Measurements from ENCODE around the gene PALLD.

DNA sequence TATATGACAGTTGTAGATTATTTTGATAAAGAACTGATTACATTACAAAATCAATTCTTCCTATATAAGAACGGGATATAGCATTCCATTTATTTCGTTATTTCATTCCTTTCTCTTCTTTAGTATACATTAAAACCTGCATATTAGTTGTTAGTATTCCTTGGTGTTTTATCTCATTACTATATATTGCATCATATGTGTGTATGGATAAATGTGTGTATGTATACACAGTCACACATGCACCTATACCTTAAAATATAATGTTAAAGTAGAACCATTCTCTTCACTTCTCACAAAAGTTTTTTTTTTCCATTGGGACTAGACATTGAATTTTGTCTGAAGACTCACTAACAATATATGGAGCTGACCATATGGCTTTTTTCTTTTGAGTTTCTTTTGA lies 5.3 kb upstream of the PALLD start:
- TF ChIP-seq, protein P1, sequence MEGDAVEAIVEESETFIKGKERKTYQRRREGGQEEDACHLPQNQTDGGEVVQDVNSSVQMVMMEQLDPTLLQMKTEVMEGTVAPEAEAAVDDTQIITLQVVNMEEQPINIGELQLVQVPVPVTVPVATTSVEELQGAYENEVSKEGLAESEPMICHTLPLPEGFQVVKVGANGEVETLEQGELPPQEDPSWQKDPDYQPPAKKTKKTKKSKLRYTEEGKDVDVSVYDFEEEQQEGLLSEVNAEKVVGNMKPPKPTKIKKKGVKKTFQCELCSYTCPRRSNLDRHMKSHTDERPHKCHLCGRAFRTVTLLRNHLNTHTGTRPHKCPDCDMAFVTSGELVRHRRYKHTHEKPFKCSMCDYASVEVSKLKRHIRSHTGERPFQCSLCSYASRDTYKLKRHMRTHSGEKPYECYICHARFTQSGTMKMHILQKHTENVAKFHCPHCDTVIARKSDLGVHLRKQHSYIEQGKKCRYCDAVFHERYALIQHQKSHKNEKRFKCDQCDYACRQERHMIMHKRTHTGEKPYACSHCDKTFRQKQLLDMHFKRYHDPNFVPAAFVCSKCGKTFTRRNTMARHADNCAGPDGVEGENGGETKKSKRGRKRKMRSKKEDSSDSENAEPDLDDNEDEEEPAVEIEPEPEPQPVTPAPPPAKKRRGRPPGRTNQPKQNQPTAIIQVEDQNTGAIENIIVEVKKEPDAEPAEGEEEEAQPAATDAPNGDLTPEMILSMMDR (optimal IDR thresholded peaks at IDR 0.05 in 1 of 3, IDR thresholded peaks at IDR 0.05 in 1 of 3, conservative IDR thresholded peaks at IDR 0.05 in 1 of 3; ENCODE audit: extremely low read depth in 1 of 3, insufficient read depth in 2 of 3, low read length in 3 of 3), result no peak
- TF ChIP-seq EZH2 (IDR thresholded peaks at IDR 0.05; ENCODE audit: low read length), result no peak

Data from keratinocyte (primary cell).